GM10847 (cell line): Measurements from ENCODE around the gene RAI1.

Source experiments
- POLR2A ChIP-seq: IDR thresholded peaks from 2 replicates; pipeline ENCODE4 v1.6.1; 2011; ENCODE audit not compliant: insufficient read length; ENCODE audit errors: extremely low read depth

Gene RAI1

DNA sequence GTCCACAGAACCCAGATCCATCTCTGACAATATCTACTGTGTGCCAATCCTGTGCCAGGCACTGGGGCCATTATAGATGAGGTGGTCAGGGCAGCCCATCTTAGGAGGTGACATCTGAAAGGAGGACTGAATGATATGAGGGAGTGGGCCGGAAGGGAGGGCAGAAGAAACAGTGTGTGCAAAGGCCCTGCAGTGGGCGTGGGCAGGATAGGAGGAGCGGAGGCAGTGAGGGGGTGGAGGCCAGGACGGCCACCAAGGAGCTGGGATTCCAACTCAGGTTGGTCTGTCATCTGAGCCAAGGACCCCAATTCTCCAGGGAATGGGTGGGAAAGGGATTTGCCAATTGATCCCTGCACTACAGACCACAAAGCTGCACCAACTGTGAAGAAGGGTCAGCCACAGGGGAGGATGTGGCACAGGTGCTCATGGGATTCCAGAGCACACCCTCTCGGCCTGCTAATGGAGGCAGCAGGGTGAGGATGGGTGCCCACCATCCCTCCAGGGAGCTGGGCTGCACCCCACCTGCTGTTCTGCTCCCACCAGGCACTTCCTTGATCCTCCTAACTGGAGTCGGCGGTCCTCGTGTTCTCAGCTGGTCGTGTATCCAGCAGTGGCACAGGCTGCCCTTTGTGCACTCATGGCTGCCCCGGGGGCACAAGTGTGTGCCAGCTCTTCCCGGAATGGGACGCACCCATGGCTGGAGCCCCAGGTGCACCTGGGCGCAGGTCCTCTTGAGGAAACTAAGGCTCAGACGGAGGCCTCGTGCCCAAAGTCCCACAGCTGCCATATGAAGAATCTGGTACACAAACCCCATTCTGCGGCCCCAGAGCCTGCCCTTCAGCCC, 145.9 kb downstream of the RAI1 start:
- no peak for TF ChIP-seq POLR2A

DNA sequence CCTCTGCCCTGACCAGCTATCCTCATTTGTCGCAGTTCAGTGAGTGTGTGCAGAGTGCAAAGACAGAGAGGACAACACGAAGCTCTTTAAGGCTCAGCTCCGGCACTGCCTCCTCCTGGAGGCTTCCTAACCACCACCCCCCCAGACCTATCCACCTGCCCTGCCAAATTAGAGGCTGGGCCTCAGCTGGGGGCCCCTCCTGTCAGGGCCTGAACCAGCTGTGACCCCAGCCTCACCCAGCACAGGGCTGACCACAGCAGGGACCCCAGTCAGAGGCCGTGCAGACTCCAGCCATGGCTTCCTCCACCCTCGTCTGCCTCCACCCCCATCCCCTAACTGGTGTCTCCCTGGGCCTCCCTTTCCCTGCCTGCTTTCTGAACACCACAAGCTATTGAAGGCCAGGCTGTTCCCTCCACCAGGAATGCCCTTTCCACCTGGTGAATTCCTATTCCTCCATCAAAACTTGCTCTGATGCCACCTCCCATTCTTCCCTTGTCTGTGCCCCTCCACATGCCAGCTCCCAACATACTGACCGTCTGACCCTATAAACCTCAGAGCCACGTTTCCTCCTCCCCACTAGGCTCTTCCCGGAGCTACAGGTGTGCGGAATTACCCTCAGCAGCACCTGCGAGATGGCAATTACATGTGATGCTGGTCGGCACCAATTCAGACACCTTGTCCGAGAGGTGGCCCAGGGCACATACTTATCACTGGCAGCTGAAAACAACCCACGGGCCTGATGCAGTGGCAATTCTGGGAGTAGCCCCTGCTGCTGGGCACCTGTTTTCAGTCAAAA, 146.8 kb downstream of the RAI1 start:
- TF ChIP-seq POLR2A: no peak

DNA sequence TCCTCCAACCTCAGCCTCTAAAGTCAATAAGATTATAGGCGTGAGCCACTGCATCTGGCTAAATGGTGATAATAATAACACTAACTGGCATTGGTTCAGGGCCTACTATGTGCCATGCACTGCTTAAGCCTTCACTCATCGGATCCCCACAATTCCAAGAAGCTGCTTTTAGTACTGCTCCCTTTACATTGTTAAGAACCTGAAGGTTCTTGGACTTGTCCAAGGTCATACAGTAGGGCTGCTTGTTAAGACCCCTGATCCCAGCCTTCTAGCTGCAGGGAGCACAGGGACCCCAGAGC, 149.0 kb downstream of the RAI1 start:
- no peak for TF ChIP-seq POLR2A

DNA sequence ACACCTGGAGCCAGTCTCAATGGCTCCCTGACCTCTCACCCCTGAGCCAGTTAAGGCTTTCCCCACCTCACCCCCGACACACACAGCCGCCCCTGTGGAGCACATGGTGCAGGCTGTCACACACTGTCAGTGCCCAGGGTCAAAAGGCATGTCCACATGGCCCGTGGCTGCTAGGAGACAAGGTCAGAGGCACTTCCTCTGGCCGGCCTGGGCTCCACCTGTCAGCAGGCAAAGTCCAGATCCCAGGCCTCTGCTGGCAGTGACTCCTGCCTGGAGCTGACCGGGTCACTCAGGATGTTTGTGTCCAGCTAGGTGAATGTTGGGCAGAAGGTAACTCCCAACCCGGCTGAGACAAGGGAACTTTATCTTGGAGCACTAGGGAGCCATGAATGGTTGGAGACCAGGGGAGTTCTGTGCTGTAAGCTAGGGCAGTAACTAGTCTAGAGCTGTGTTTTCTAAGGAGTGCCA, 149.5 kb downstream of the RAI1 start:
- no peak for TF ChIP-seq POLR2A

DNA sequence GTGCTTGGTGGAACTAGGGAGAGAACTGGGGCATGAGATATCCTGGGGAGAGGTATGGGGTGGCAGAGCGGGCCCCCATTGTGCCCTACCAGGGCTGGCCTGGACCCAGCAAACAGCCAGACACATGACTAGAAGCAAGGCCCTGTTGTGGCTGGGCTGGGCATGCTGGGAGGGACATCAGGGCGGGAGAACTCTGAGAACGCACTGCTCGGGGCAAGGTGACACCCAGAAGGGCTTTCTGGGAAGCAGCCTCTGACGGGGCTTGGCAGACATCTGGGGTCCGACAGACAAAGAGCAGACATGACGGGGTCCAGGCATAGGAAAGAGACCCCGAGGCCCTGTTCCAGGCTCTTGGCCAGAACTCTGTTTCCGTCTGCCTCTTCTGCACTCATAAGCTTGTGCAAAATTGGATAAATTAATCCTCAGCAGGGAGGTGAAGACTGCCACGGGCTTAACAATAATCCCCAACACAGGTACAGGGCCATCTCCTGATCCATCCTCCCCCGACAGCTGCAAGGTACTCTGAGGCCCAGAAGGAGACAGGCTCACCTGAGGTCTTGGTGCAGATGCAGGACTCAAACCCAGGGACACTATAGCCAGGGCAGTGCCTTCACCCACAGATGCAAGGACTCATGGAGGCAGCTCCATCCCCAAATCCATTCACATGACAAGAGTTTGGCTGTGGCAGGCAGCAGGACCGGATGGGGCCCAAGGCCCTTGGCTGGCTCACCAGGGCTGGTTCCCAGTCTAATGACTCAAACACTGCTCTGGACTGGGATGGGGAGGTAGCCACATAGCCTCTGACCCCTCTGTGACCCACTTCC, 150.2 kb downstream of the RAI1 start:
- no peak for TF ChIP-seq POLR2A

DNA sequence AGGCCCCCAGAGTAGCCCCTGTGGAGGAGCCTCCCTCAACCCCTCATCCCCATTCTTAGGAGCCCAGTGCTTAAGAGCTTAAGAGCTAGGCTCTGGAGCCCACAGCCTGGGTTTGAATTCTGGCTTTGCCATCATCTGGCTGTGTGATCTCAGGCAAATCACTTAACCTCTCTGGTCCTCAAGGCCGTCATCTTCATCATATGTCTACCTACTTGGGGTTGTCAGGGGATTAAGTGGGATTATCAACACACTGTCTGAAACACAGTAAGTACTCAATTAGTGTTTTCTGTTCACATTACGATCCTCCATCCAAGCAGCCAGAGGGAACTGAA, 150.7 kb downstream of the RAI1 start:
- TF ChIP-seq POLR2A: no peak

DNA sequence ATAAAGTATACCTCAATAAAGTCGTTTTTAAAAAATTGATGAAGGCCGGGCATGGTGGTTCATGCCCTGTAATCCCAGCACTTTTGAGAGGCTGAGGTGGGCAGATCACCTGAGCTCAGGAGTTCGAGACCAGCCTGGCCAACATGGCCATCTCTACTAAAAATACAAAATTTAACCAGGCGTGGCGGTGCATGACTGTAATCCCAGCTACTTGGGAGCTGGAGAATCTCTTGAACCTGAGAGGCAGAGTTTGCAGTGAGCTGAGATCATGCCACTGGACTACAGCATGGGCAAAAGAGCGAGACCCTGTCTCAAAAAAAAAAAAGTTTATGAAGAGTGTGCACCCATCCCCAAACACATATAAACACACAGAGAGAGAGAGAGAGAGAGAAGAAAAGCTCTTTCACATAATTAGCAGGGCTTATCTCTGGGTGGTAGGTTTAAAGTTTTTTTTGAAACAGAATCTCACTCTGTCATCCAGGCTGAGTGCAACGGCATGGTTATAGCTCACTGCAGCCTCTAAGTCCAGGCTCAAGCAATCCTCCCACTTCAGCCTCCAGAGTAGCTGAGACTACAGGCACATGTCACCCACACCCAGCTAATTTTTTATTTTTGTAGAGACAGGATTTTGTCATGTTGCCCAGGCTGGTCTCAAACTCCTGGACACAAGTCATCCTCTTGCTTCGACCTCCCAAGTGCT, 152.6 kb downstream of the RAI1 start:
- no peak for TF ChIP-seq POLR2A

DNA sequence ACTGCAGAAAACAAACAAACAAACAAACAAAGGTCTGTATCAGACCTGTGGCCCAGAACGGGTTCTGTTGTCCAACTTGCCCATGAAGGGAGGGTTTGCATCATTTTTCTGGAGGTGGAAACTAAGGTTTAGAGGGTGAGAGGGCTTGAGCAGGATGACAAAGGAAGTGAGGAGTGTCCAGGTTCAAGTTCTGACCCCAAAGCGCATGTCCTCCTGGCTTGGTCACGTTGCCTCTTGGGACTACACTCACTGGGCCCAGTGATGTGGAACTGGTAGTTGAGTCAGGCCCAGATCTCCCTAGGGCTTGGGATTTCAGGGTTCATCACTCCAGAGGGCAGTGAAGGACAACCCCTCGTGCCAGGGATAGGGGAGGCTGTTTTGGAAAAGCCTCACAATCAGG, 153.7 kb downstream of the RAI1 start:
- TF ChIP-seq POLR2A: no peak

DNA sequence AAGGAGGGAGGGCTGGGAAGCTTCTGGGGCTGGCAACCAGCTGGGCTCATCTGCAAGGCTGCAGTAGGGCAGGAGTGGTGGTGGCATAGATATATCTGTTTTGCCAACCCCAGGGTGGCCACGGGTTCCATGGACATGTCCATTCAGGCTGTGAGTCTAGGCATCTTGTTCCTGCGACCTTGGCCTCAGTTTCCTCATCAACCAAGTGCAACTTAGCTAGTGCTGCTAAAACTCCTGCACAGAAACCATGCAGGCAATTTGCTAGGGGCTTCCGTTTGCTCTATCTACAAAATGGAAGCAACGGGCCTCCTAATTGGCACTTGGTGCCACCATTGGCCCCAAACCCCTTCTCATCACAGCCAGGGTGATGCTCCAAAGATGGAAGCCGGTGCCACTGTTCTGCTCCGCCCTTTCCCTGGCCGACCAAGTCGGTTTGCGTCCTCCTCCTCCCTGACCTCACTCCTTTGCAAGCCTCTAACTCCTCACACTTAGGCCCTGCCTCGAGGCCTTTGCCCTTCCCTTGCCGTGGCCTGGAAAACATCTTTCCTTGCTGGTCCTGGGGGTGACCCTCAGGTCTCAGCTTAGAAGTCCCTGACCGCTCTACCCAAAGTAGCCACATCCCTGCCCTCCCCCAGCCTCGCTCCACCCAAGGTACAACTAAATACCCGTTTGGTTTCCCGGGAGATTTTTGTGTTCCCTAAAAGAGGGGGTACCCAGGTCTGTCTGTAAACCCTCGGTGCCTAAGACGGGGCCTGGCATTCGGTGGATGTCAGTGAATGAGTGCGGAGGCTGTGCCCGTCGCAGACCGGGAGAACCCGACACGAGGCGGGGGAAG, 154.4 kb downstream of the RAI1 start:
- no peak for TF ChIP-seq POLR2A

DNA sequence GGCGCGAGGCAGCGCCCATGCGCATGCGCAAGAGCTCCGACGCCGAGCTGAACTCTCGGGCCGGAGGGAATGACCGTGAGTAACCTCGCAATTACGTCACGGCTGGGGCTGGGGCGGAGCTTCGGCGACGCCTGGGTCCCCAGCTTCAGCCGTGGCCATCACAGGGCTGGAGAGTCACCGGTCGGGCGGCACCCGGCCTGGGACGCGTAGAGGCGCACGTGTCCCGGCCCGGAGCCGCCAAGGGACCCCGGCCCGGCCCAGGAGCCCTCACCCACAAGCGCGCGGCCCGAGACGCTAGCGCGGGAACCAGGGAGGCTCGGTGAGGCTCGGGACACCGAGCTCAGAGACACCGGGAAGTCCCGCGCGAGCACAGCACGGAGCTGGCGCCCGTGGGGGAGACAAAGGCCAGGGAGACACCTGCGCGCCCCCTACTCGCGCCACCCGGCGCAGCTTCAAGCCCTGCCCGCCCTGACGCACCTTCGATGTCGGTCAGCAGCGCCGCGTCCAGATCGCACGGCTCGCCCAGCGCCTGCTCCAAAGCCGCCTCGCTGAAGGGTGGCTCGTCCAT, 155.1 kb downstream of the RAI1 start:
- TF ChIP-seq POLR2A: peak; percentile 90

DNA sequence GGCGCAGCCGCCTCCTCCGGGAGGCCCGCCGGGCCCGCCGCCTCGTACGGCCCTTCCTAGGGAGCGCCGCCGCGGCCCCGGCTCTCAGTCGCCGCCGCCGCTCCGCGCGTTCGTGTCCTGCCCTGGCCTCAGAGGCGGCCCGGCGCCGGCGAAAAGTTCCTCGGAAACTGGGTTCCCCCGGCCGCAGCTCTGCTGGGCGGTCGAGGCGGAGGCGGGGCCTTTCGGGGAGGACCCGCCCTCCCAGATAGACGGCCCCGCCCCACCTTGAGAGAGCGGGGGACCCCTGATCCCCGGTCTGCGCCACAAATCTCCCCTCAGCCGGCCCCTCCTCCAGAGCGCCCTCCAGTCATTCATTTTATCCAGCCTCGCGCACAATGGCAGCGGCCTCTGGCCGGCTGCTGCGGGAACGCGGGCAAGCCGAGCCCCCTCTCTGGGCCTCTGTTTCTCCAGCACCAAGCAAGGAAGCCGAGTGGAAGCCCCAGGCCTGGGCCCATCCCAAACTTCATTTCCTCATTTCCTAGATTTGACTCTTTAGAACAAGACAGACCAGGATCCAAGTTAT, 155.6 kb downstream of the RAI1 start, which contains the start of gene SREBF1:
Gene SREBF1, minus strand, starts transcription at position 169 of the 562 bp plus-strand sequence. CDS start 169 bp downstream, outside the sequence.
- peak; percentile 26 for TF ChIP-seq POLR2A

DNA sequence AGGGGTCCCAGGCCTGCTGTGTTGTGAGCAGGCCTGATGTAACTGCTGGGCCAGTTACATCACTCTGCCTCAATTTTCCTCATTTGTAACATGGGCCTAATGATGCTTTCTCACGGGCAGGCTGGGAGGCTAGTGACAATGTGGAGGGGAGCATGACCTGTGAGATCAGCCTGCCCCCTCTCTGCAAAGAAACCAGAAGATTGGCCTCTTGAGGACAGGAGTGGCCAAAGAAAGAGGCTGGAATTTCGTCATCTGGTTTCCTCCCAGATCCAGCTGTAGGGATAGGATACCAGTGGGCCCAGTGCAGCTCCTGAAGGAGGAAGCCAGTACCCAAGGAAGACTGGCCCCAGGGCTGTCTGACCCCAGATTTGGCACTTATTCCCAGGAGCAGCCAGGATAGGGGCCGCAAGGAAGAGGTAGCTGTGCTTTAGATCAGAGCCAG, 156.1 kb downstream of the RAI1 start:
- no peak for TF ChIP-seq POLR2A

DNA sequence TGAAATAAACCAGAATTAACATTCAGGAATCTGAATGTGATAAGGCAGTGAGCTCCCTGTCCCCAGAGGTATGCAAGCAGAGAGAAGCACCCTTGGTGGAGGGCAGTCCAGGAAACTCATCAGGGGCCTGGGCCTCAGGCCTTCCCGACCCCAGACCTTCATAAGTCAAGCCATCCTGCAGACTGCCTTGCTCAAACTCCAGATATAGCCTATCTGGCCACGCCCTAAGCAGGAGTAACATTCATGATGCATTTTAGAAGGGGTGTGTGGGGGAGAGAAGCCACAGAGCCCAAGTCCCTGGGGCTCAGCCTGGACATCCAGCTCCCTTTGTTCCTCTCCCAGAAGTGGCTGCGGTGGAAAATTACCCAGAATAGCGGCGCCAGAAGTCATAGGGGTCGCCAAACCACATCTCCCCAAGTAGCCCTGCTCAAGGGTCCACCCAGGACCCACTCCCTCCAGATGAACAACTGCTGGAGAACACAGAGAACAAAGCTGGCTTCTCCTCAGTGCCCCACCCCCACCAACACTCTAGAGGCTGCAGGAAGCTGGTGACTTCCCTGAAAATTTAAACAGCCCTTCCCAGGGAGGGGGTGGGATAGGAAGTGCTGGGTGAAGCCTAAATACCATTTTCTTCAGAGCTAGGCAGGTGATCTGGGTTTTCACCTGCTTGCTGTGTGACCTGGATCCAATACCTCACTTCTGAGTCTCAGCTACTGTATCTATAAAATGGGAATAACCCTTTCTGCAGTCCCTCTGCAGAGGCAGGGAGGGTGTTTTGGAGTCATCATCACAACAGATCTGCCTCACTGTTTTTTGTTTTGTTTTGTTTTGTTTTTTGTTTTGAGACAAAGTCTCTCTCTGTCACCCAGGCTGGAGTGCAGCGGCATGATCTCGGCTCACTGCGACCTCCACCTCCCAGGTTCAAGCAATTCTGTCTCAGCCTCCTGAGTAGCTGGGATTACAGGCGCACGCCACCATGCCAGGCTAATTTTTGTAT, 157.0 kb downstream of the RAI1 start:
- TF ChIP-seq POLR2A: no peak
